Measurements from ENCODE around the gene SEC24D.

GRCh38 chr4:118682928-118683327, 153.0 kb downstream of the SEC24D start:
- peak; percentile 70 for TF ChIP-seq CTCF (conservative IDR thresholded peaks at IDR 0.05; ENCODE audit: low read length)
- no peak for TF ChIP-seq EZH2phosphoT487 (IDR thresholded peaks at IDR 0.05; ENCODE audit: borderline replicate concordance)
